B cell (primary cell): ENCODE results near the gene PLCG1. TPM values are rescaled to one million over a fixed set of nuclear protein-coding genes. Genes with fewer than 3 reads are reported as not detected.

Experiments used
- ATAC-seq: fragments of 200-7000 bp; cut with Tn5 transposase; one replicate; pipeline ENCODE4 v1.10.0; 2021; ENCODE audit warnings: low read depth, mild to moderate bottlenecking, moderate number of reproducible peaks, moderate library complexity
- CTCF ChIA-PET: fragments of 350-600 bp; sonication (Branson Sonifier 250); formaldehyde crosslinking; loops from one replicate; lab custom pipeline; 2021; ENCODE audit warnings: antibody characterized with exemption, inconsistent platforms; lab: Charles Lee
- POLR2A ChIA-PET: fragments of 350-600 bp; sonication (Branson Sonifier 250); formaldehyde crosslinking; loops from one replicate; lab custom pipeline; 2021; ENCODE audit warnings: antibody characterized with exemption; lab: Charles Lee
- DNase-seq: peaks from one replicate; pipeline ENCODE4 v3.0.0; 2013
- H2AFZ ChIP-seq: 2 replicates; pipeline ENCODE4 v1.6.1; 2012; ENCODE audit warnings: mild to moderate bottlenecking, low read depth, low read length; ENCODE audit not compliant: insufficient read depth, poor library complexity, severe bottlenecking
- H3K27ac ChIP-seq, 2 donors: 1 replicate in 1 of 2; 2 replicates in 1 of 2; pipeline ENCODE4 v1.5.1; 2012 to 2013; ENCODE audit warnings: low read length in 2 of 2, mild to moderate bottlenecking in 2 of 2, moderate library complexity in 1 of 2
- H3K27me3 ChIP-seq, 4 experiments: fragments of 200-600 bp in 1 of 4; sonication (generic) in 1 of 4; replicated peaks in 1 of 4; 1 replicate in 2 of 4; 2 replicates in 2 of 4; pipeline versions ENCODE4 v1.6.1 to v1.7.0; 2013 to 2016; ENCODE audit warnings: low read length in 3 of 4, mild to moderate bottlenecking in 2 of 4, mixed read lengths in 1 of 4, moderate library complexity in 1 of 4; ENCODE audit not compliant: insufficient read depth in 4 of 4, control insufficient read depth in 3 of 4; ENCODE audit errors: control extremely low read depth in 1 of 4
- H3K36me3 ChIP-seq, 2 experiments: replicated peaks in 1 of 2; 1 replicate in 1 of 2; 2 replicates in 1 of 2; pipeline versions ENCODE4 v1.6.1 to v1.7.1; 2013; ENCODE audit warnings: low read length in 1 of 2; ENCODE audit not compliant: insufficient read depth in 2 of 2, control insufficient read depth in 1 of 2; ENCODE audit errors: control extremely low read depth in 1 of 2, extremely low read depth in 1 of 2
- H3K4me1 ChIP-seq, 2 donors: fragments of 200-600 bp in 1 of 2; sonication (generic) in 1 of 2; 1 replicate in 1 of 2; 2 replicates in 1 of 2; pipeline versions ENCODE4 v1.5.1 to v1.6.1; 2013 to 2017; ENCODE audit warnings: low read length in 2 of 2; ENCODE audit not compliant: control insufficient read depth in 2 of 2, insufficient read depth in 2 of 2
- H3K4me2 ChIP-seq: replicated peaks from 2 replicates; pipeline ENCODE3; 2012; ENCODE audit warnings: mild to moderate bottlenecking, low read depth, low read length; ENCODE audit not compliant: poor library complexity, severe bottlenecking
- H3K4me3 ChIP-seq, 5 experiments: fragments of 200-600 bp in 1 of 5; sonication (generic) in 1 of 5; 1 replicate in 3 of 5; 2 replicates in 2 of 5; pipeline versions ENCODE4 v1.5.1 to v1.7.0; 2011 to 2016; ENCODE audit warnings: low read length in 4 of 5, mild to moderate bottlenecking in 4 of 5, low read depth in 2 of 5, control low read depth in 1 of 5, moderate library complexity in 1 of 5; ENCODE audit not compliant: insufficient read depth in 1 of 5; ENCODE audit errors: control extremely low read depth in 1 of 5, extremely low read depth in 1 of 5
- H3K79me2 ChIP-seq: fragments of 200-600 bp; sonication (generic); one replicate; pipeline ENCODE4 v1.6.0; 2016; ENCODE audit warnings: low read length; ENCODE audit not compliant: control insufficient read depth, insufficient read depth
- H3K9ac ChIP-seq: fragments of 200-600 bp; sonication (generic); 2 replicates; pipeline ENCODE4 v1.6.1; 2017; ENCODE audit warnings: mild to moderate bottlenecking, low read length, moderate library complexity
- H3K9me3 ChIP-seq, 3 donors: one replicate each; pipeline versions ENCODE4 v1.6.1 to v1.7.1; 2013; ENCODE audit warnings: low read length in 2 of 3; ENCODE audit not compliant: control insufficient read depth in 2 of 3, insufficient read depth in 1 of 3; ENCODE audit errors: control extremely low read depth in 1 of 3
- H4K20me1 ChIP-seq: 2 replicates; pipeline ENCODE4 v1.6.0; 2012; ENCODE audit warnings: mild to moderate bottlenecking, low read length; ENCODE audit not compliant: insufficient read depth, control insufficient read depth, poor library complexity, severe bottlenecking
- H3K27ac Mint-ChIP-seq: one replicate; pipeline ENCODE4 v1.8.0; 2021; ENCODE audit warnings: mixed read lengths
- H3K27me3 Mint-ChIP-seq: one replicate; pipeline ENCODE4 v1.8.0; 2021; ENCODE audit warnings: mixed read lengths
- H3K4me1 Mint-ChIP-seq: one replicate; pipeline ENCODE4 v1.8.0; 2021; ENCODE audit warnings: mixed read lengths
- H3K4me3 Mint-ChIP-seq: one replicate; pipeline ENCODE4 v1.8.0; 2021; ENCODE audit warnings: mixed read lengths
- H3K9me3 Mint-ChIP-seq: one replicate; pipeline ENCODE4 v1.8.0; 2022; ENCODE audit warnings: mixed read lengths; ENCODE audit not compliant: insufficient read depth
- EZH2 ChIP-seq: IDR thresholded peaks from 2 replicates; pipeline ENCODE4 v1.6.1; 2012; ENCODE audit warnings: borderline replicate concordance, low read depth, mild to moderate bottlenecking, moderate library complexity, low read length; ENCODE audit not compliant: insufficient read depth, poor library complexity, severe bottlenecking
- WGBS: methylation state at CpG from one replicate; pipeline ENCODE4 v1.1.5; 2013; ENCODE audit warnings: missing lambda C conversion rate; ENCODE audit not compliant: insufficient coverage; 5-methylcytosine and 5-hydroxymethylcytosine counted together
- intact Hi-C: fragments of 100-400 bp; cut with micrococcal nuclease; formaldehyde crosslinking; loops from one replicate; pipeline ENCODE4 v1.10.0; 2022
- polyA plus RNA-seq: library from polyadenylated mRNA; depleted of rRNA; stranded (reverse); fragments of >200 nt; gene quantifications from 2 replicates; pipeline ENCODE4 v1.2.3, GENCODE V29; 2012
- total RNA-seq, 2 donors: library from RNA; stranded (reverse); fragments of 120-200 nt in 1 of 2; gene quantifications; 1 replicate in 1 of 2; 2 replicates in 1 of 2; pipeline versions ENCODE4 v1.2.3 to v1.2.4, GENCODE V29; 2013 to 2022
- TF ChIP-seq, protein P1 (sequence below): fragments of 200-600 bp; IDR thresholded peaks from one replicate; pipeline ENCODE4 v1.8.0; 2022; ENCODE audit warnings: antibody characterized with exemption, mild to moderate bottlenecking

The PLCG1 gene
- total and polyA plus RNA-seq, 2 donors (not counting 1 experiment from before 2014, with no cell fraction given) = 98.7 to 101 TPM

GRCh38 chr20:41180599-41181333, 43.4 kb downstream of the PLCG1 start:
- H3K79me2 ChIP-seq = no peaks in the 10 kb centered on the region
- WGBS = 96% methylated on average over 6 of the region's 6 CpGs
- no peaks in the 10 kb centered on the region for H4K20me1 ChIP-seq
- intact Hi-C loops = no loop called here
- H3K9me3 ChIP-seq = no peaks in the 10 kb centered on the region
- Mint-ChIP-seq H3K4me1 (no peaks in the 10 kb centered on the region), H3K9me3 (no peaks in the 10 kb centered on the region), H3K4me3 (no peak overlapping the region), H3K27ac (no peak overlapping the region), H3K27me3 (no peaks in the 10 kb centered on the region)
- H3K4me2 ChIP-seq = no peak overlapping the region
- DNase-seq (no peak), ATAC-seq (no peak)
- H3K4me3 ChIP-seq = no peak overlapping the region
- POLR2A ChIA-PET = no interaction called here
- no peak for TF ChIP-seq EZH2
- no peaks in the 10 kb centered on the region for H3K27me3 ChIP-seq
- H3K36me3 ChIP-seq = peaks cover 0 to 13% of the 10 kb centered on the region in 2 experiments
- no peaks in the 10 kb centered on the region for H3K4me1 ChIP-seq
- H3K27ac ChIP-seq = no peak overlapping the region
- no peak overlapping the region for H2AFZ ChIP-seq
- CTCF ChIA-PET = interaction anchor here (2.4 to 3.1 kb wide), 2 partner anchors 8 to 159 kb away, joined by 11 read pairs; partner anchors contain the start of gene LPIN3
- H3K9ac ChIP-seq = no peak overlapping the region

- POLR2A ChIA-PET = no interaction called here
- Histone ChIP-seq H3K79me2 (no peaks in the 10 kb centered on the region), H3K9ac (no peak overlapping the region), H3K27me3 (no peaks in the 10 kb centered on the region), H4K20me1 (no peaks in the 10 kb centered on the region), H2AFZ (no peak overlapping the region), H3K9me3 (no peaks in the 10 kb centered on the region), H3K4me3 (no peak overlapping the region), H3K4me1 (no peaks in the 10 kb centered on the region), H3K27ac (no peak overlapping the region), H3K4me2 (no peak overlapping the region), H3K36me3 (peaks cover 0 to 13% of the 10 kb centered on the region in 2 experiments)
- DNase-seq (no peak), ATAC-seq (no peak)
- H3K27ac Mint-ChIP-seq = no peak overlapping the region
- H3K27me3 Mint-ChIP-seq = no peaks in the 10 kb centered on the region
- intact Hi-C loops = no loop called here
- no peaks in the 10 kb centered on the region for H3K4me1 Mint-ChIP-seq
- H3K9me3 Mint-ChIP-seq = no peaks in the 10 kb centered on the region
- no peak for TF ChIP-seq EZH2
- TF ChIP-seq, protein P1, sequence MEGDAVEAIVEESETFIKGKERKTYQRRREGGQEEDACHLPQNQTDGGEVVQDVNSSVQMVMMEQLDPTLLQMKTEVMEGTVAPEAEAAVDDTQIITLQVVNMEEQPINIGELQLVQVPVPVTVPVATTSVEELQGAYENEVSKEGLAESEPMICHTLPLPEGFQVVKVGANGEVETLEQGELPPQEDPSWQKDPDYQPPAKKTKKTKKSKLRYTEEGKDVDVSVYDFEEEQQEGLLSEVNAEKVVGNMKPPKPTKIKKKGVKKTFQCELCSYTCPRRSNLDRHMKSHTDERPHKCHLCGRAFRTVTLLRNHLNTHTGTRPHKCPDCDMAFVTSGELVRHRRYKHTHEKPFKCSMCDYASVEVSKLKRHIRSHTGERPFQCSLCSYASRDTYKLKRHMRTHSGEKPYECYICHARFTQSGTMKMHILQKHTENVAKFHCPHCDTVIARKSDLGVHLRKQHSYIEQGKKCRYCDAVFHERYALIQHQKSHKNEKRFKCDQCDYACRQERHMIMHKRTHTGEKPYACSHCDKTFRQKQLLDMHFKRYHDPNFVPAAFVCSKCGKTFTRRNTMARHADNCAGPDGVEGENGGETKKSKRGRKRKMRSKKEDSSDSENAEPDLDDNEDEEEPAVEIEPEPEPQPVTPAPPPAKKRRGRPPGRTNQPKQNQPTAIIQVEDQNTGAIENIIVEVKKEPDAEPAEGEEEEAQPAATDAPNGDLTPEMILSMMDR = no peak
- WGBS = 97% methylated on average over 3 of the region's 3 CpGs
- H3K4me3 Mint-ChIP-seq = no peak overlapping the region
- CTCF ChIA-PET = interaction anchor here (2.4 to 3.1 kb wide), 2 partner anchors 9 to 158 kb away, joined by 11 read pairs; partner anchors contain the start of gene LPIN3
These were observed 44.2 kb downstream of the PLCG1 start for GRCh38 chr20:41181567-41181966.
